H1 (cell line): ENCODE measurements around the gene RNASE2. TPM values are rescaled to one million over a fixed set of nuclear protein-coding genes. Genes with fewer than 3 reads are reported as not detected.

Experiments used
- CTCF ChIA-PET: fragments of 300-600 bp; sonication (Branson Sonifier 250); formaldehyde crosslinking; loops from one replicate; lab custom pipeline; 2021; ENCODE audit not compliant: partially characterized antibody; lab: Charles Lee
- POLR2A ChIA-PET: fragments of 300-600 bp; sonication (Branson Sonifier 250); formaldehyde crosslinking; loops from one replicate; lab custom pipeline; 2021; ENCODE audit warnings: inconsistent platforms; ENCODE audit not compliant: partially characterized antibody; lab: Charles Lee
- DNase-seq, 2 experiments: peaks; one replicate each; pipeline versions ENCODE4 v3.0.0 to v3.0.0-alpha.2; 2010 to 2022; ENCODE audit warnings: low spot score in 2 of 2, low read depth in 1 of 2, mixed read lengths in 1 of 2
- FAIRE-seq: peaks from 2 replicates; lab custom pipeline; 2011; peaks lifted over from hg19 to GRCh38; lab: Jason Lieb, UNC
- H2AFZ ChIP-seq: 2 replicates; pipeline ENCODE4 v1.8.1; 2012; ENCODE audit warnings: low read length, inconsistent platforms
- H2AK5ac ChIP-seq: 2 replicates; pipeline ENCODE4 v1.6.1; 2013; ENCODE audit warnings: low read depth, low read length
- H2BK120ac ChIP-seq: replicated peaks from 2 replicates; pipeline ENCODE3; 2013; ENCODE audit warnings: low read depth, low read length, inconsistent platforms
- H2BK12ac ChIP-seq: 2 replicates; pipeline ENCODE4 v1.6.1; 2013; ENCODE audit warnings: low read depth, low read length
- H2BK15ac ChIP-seq: 2 replicates; pipeline ENCODE4 v1.6.1; 2013; ENCODE audit warnings: low read length
- H2BK20ac ChIP-seq: 2 replicates; pipeline ENCODE4 v1.6.1; 2013; ENCODE audit warnings: low read length
- H2BK5ac ChIP-seq: 2 replicates; pipeline ENCODE4 v1.6.1; 2013; ENCODE audit warnings: low read depth, low read length
- H3K14ac ChIP-seq: 2 replicates; pipeline ENCODE4 v1.6.1; 2013; ENCODE audit warnings: inconsistent platforms; ENCODE audit not compliant: insufficient read length
- H3K18ac ChIP-seq: 2 replicates; pipeline ENCODE4 v1.6.1; 2013; ENCODE audit warnings: low read length; ENCODE audit errors: extremely low read depth
- H3K23ac ChIP-seq: 2 replicates; pipeline ENCODE4 v1.6.1; 2013; ENCODE audit warnings: inconsistent platforms; ENCODE audit not compliant: insufficient read length
- H3K23me2 ChIP-seq: 2 replicates; pipeline ENCODE4 v1.6.1; 2013; ENCODE audit warnings: low read depth, low read length
- H3K27ac ChIP-seq: 2 replicates; pipeline ENCODE4 v1.6.1; 2011; ENCODE audit warnings: low read depth, low read length, inconsistent platforms
- H3K27me3 ChIP-seq, 4 experiments: replicated peaks in 1 of 4; 1 replicate in 1 of 4; 2 replicates in 3 of 4; pipeline versions ENCODE4 v1.6.1 to v1.8.1; 2011 to 2013; ENCODE audit warnings: low read length in 3 of 4, mild to moderate bottlenecking in 3 of 4, inconsistent platforms in 2 of 4, mixed read lengths in 2 of 4, moderate library complexity in 1 of 4; ENCODE audit not compliant: control insufficient read depth in 3 of 4, insufficient read depth in 3 of 4; ENCODE audit errors: extremely low read depth in 1 of 4
- H3K36me3 ChIP-seq, 4 experiments: 2 replicates each; pipeline versions ENCODE4 v1.6.1 to v1.8.1; 2011 to 2013; ENCODE audit warnings: mild to moderate bottlenecking in 4 of 4, low read length in 3 of 4, moderate library complexity in 2 of 4, control low read depth in 1 of 4, inconsistent platforms in 1 of 4; ENCODE audit not compliant: insufficient read depth in 4 of 4, control insufficient read depth in 2 of 4
- H3K4ac ChIP-seq: replicated peaks from 2 replicates; pipeline ENCODE3; 2013; ENCODE audit warnings: low read length, low read depth, mixed read lengths, inconsistent platforms; ENCODE audit not compliant: insufficient read length
- H3K4me1 ChIP-seq, 4 experiments: replicated peaks in 1 of 4; 1 replicate in 1 of 4; 2 replicates in 3 of 4; pipeline versions ENCODE4 v1.6.1 to v1.8.1; 2011 to 2013; ENCODE audit warnings: low read length in 3 of 4, inconsistent platforms in 2 of 4, mixed read lengths in 1 of 4; ENCODE audit not compliant: insufficient read depth in 4 of 4, control insufficient read depth in 3 of 4
- H3K4me2 ChIP-seq, 2 experiments: 2 replicates each; pipeline versions ENCODE4 v1.6.1 to v1.8.1; 2011 to 2013; ENCODE audit warnings: low read depth in 2 of 2, low read length in 2 of 2, control low read depth in 1 of 2, inconsistent platforms in 1 of 2, mild to moderate bottlenecking in 1 of 2; ENCODE audit not compliant: insufficient read depth in 1 of 2
- H3K4me3 ChIP-seq, 4 experiments: fragments of 200-600, 300-600 bp in 1 of 4; sonication (generic), shearing (Covaris generic), sonication (Bioruptor Twin) in 1 of 4; 2 replicates each; pipeline versions ENCODE4 v1.5.1 to v1.8.1; 2011 to 2016; ENCODE audit warnings: low read length in 4 of 4, low read depth in 3 of 4, control low read depth in 2 of 4, inconsistent platforms in 2 of 4, mild to moderate bottlenecking in 2 of 4, mixed read lengths in 1 of 4, moderate library complexity in 1 of 4; ENCODE audit not compliant: insufficient read depth in 2 of 4; ENCODE audit errors: extremely low read depth in 1 of 4
- H3K56ac ChIP-seq: replicated peaks from 2 replicates; pipeline ENCODE3; 2013; ENCODE audit warnings: low read depth, mild to moderate bottlenecking, mixed read lengths, low read length, inconsistent platforms; ENCODE audit not compliant: insufficient read length
- H3K79me1 ChIP-seq: 2 replicates; pipeline ENCODE4 v1.6.1; 2013; ENCODE audit warnings: low read depth, low read length, control low read depth
- H3K79me2 ChIP-seq, 2 experiments: 2 replicates each; pipeline versions ENCODE4 v1.6.1 to v1.8.1; 2012 to 2013; ENCODE audit warnings: low read length in 2 of 2, mild to moderate bottlenecking in 2 of 2, inconsistent platforms in 1 of 2; ENCODE audit not compliant: insufficient read depth in 2 of 2, control insufficient read depth in 1 of 2
- H3K9ac ChIP-seq, 4 experiments: replicated peaks in 1 of 4; 1 replicate in 1 of 4; 2 replicates in 3 of 4; pipeline versions ENCODE4 v1.6.1 to v1.8.1; 2011 to 2013; ENCODE audit warnings: low read depth in 3 of 4, low read length in 3 of 4, control low read depth in 2 of 4, mild to moderate bottlenecking in 2 of 4, moderate library complexity in 2 of 4, inconsistent platforms in 1 of 4; ENCODE audit errors: extremely low read depth in 1 of 4
- H3K9me3 ChIP-seq, 2 experiments: 2 replicates each; pipeline versions ENCODE4 v1.6.1 to v1.8.1; 2012 to 2013; ENCODE audit warnings: mild to moderate bottlenecking in 2 of 2, moderate library complexity in 2 of 2, control low read depth in 1 of 2, inconsistent platforms in 1 of 2, low read depth in 1 of 2, low read length in 1 of 2, mixed read lengths in 1 of 2; ENCODE audit not compliant: insufficient read depth in 2 of 2
- H4K20me1 ChIP-seq, 2 experiments: replicated peaks in 1 of 2; 2 replicates each; pipeline versions ENCODE3 to v1.8.1; 2011 to 2013; ENCODE audit warnings: inconsistent platforms in 2 of 2, low read length in 2 of 2, mild to moderate bottlenecking in 1 of 2; ENCODE audit not compliant: insufficient read depth in 2 of 2, control insufficient read depth in 1 of 2
- H4K5ac ChIP-seq: 2 replicates; pipeline ENCODE4 v1.6.1; 2013; ENCODE audit warnings: low read length, low read depth, mixed read lengths, inconsistent platforms; ENCODE audit not compliant: insufficient read length
- H4K8ac ChIP-seq: 2 replicates; pipeline ENCODE4 v1.8.0; 2013; ENCODE audit warnings: mild to moderate bottlenecking, moderate library complexity, low read length, inconsistent platforms; ENCODE audit not compliant: insufficient read depth; ENCODE audit errors: extremely low read depth
- H4K91ac ChIP-seq: replicated peaks from 2 replicates; pipeline ENCODE3; 2013; ENCODE audit warnings: low read length, mixed read lengths, inconsistent platforms; ENCODE audit not compliant: insufficient read length
- CBX8 ChIP-seq: fragments of 300-800, 300-1000 bp; sonication (generic); IDR thresholded peaks from 2 replicates; pipeline ENCODE4 v1.7.1; 2016; ENCODE audit warnings: low read depth, low read length, borderline replicate concordance
- CEBPB ChIP-seq: IDR thresholded peaks from 2 replicates; pipeline ENCODE4 v1.6.1; 2012; ENCODE audit warnings: low read depth, low read length
- EGR1 ChIP-seq: IDR thresholded peaks from 2 replicates; pipeline ENCODE4 v1.6.1; 2011; ENCODE audit warnings: low read depth, low read length, borderline replicate concordance
- FOSL1 ChIP-seq: IDR thresholded peaks from 2 replicates; pipeline ENCODE4 v1.6.1; 2011; ENCODE audit warnings: mild to moderate bottlenecking, low read depth, low read length, moderate library complexity; ENCODE audit not compliant: insufficient read depth
- RAD21 ChIP-seq, 2 experiments: IDR thresholded peaks in 1 of 2; conservative IDR thresholded peaks in 1 of 2; 2 replicates each; pipeline ENCODE4 v1.6.1; 2011; ENCODE audit warnings: low read depth in 2 of 2, low read length in 2 of 2, improper control_type of control experiment in 1 of 2, inconsistent platforms in 1 of 2, mild to moderate bottlenecking in 1 of 2, moderate library complexity in 1 of 2
- RXRA ChIP-seq: IDR thresholded peaks from 2 replicates; pipeline ENCODE4 v1.6.1; 2011; ENCODE audit warnings: low read depth, mild to moderate bottlenecking, low read length, moderate library complexity; ENCODE audit not compliant: insufficient read depth
- SP2 ChIP-seq: IDR thresholded peaks from 2 replicates; pipeline ENCODE4 v1.6.1; 2012; ENCODE audit warnings: mild to moderate bottlenecking, low read length, inconsistent platforms
- SP4 ChIP-seq: IDR thresholded peaks from 2 replicates; pipeline ENCODE4 v1.6.1; 2012; ENCODE audit warnings: low read length, inconsistent platforms
- USF2 ChIP-seq: IDR thresholded peaks from 2 replicates; pipeline ENCODE4 v1.6.1; 2011; ENCODE audit warnings: low read length, improper control_type of control experiment
- WGBS, 2 experiments: shearing (Covaris generic) in 1 of 2; methylation state at CpG; one replicate each; pipeline versions ENCODE4 v1.1.6 to v1.1.7; 2013 to 2015; ENCODE audit warnings: low lambda C conversion rate in 2 of 2, mixed read lengths in 2 of 2, inconsistent platforms in 1 of 2, low coverage in 1 of 2, missing lambda C conversion rate in 1 of 2; ENCODE audit not compliant: insufficient replicate concordance in 2 of 2, insufficient coverage in 1 of 2, insufficient read length in 1 of 2; ENCODE audit errors: extremely low coverage in 1 of 2, missing lambda C conversion rate in 1 of 2; 5-methylcytosine and 5-hydroxymethylcytosine counted together
- polyA plus RNA-seq, 7 experiments: library from polyadenylated mRNA; depleted of rRNA in 3 of 7; stranded (reverse) in 5 of 7; unstranded in 2 of 7; fragments of >200 nt in 5 of 7; fragments of 200-250 nt in 2 of 7; gene quantifications; 1 replicate in 5 of 7; 2 replicates in 1 of 7; 4 replicates in 1 of 7; pipeline versions ENCODE4 v1.2.1 to v1.2.3, GENCODE V29; 2011 to 2013; ENCODE audit warnings: missing spikeins in 2 of 7, mixed read lengths in 2 of 7
- total RNA-seq: library from RNA; stranded (reverse); fragmentation: NEBNext Ultra II Directional; extraction: Animal tissue kit (Norgen Biotek cat#: 25700); gene quantifications from 2 replicates; pipeline ENCODE4 v1.2.1, GENCODE V29; 2021

Gene RNASE2
- total and polyA plus RNA-seq, 2 of the 8 experiments (the other 6 are each of a cell fraction or from before 2014, with no cell fraction given), result not detected

DNA sequence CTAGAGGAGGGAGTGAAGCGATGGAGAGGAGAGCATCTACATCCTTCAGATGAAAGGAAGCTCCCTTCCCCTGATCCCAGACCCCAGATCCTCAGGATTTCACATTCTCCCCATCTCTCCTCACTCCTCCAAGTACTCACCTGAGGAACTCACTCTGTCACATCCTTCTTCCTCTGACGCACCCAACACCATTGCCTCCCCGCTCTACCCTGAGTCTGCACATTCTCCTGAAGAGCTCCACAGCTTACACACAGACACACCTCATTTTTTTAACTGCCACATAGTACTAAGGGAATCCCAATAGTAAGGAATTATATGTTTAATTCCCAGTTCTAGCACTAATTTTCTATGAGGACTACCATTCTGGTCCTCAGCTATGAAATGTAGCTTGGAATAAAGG lies 18.2 kb downstream of the RNASE2 start:
- no peak overlapping the region for H3K9ac ChIP-seq
- no peak for TF ChIP-seq EGR1
- no peak for TF ChIP-seq SP4
- TF ChIP-seq SP2, result no peak
- no peak for TF ChIP-seq RAD21 (IDR thresholded peaks at IDR 0.05 in 1 of 2, conservative IDR thresholded peaks at IDR 0.05 in 1 of 2; ENCODE audit: low read depth in 2 of 2, low read length in 2 of 2)
- TF ChIP-seq FOSL1, result no peak
- no peak for TF ChIP-seq RXRA
- no peak for TF ChIP-seq CEBPB
- no peak for TF ChIP-seq CBX8
- no peak for TF ChIP-seq USF2
- TF ChIP-seq, all 59 proteins: peak for 0
- Histone ChIP-seq H2BK120ac (no peak overlapping the region), H3K79me2 (no peaks in the 10 kb centered on the region), H3K18ac (no peak overlapping the region), H4K20me1 (no peaks in the 10 kb centered on the region), H4K5ac (no peak overlapping the region), H3K36me3 (no peaks in the 10 kb centered on the region), H3K27me3 (peaks cover 0 to 3% (median 1%) of the 10 kb centered on the region in 4 experiments; a peak in 2 of 7 replicates), H3K9me3 (no peaks in the 10 kb centered on the region), H2BK5ac (no peak overlapping the region), H2BK15ac (no peak overlapping the region), H4K91ac (no peak overlapping the region), H3K23ac (no peak overlapping the region), H3K56ac (no peak overlapping the region), H2AFZ (no peak overlapping the region), H3K14ac (no peak overlapping the region), H2BK12ac (no peak overlapping the region), H3K4me3 (no peak overlapping the region), H3K4me2 (no peak overlapping the region), H3K4ac (no peak overlapping the region), H4K8ac (no peak overlapping the region), H3K79me1 (no peaks in the 10 kb centered on the region), H2BK20ac (no peak overlapping the region), H3K27ac (no peak overlapping the region), H3K23me2 (peaks cover 4% of the 10 kb centered on the region; the same call in 1 of the 2 replicates), H3K4me1 (peaks cover 0 to 2% (median under 1%) of the 10 kb centered on the region in 4 experiments; a peak in 2 of 7 replicates), H2AK5ac (no peak overlapping the region)
- DNase-seq (no peak), FAIRE-seq (no peak)
- POLR2A ChIA-PET, result no interaction called here
- CTCF ChIA-PET, result interaction anchor here (0.7 to 2.3 kb wide), 11 partner anchors 10 to 189 kb away, joined by 3 to 8 read pairs (median 4); no protein-coding TSS in a partner anchor
- 87% methylated on average over 3 of the region's 3 CpGs; no CpG with 5 or more reads in 1 of the 2 experiments for WGBS, 2 experiments
